A549 (cell line): ENCODE results near the gene TRAPPC14.

Source experiments
- POLR2A ChIP-seq: IDR thresholded peaks from 2 replicates; pipeline ENCODE4 v1.6.1; 2012; ENCODE audit warnings: mild to moderate bottlenecking, low read length
- TF ChIP-seq, protein P1 (sequence below): fragments of >200 bp; sonication (Bioruptor Twin); formaldehyde crosslinking; IDR thresholded peaks from 3 replicates; pipeline ENCODE4 v1.5.1; 2016

DNA sequence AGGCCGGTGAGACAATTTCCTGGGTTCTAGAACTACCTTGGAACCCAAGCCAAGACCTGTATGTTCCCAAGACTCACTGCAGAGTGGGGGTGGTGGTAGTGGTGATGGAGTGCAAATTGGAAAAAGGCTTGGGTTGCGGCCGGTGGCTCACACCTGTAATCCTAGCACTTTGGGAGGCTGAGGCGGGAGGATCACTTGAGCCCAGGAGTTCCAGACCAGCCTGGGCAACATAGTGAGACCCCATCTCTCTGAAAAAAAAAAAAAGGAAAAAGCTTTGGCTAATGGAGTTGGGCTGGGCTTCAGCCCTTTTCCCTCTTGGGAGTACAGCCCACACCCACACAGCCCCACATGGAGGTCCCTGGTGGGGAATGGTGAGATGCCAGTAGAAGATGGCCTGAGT, 53.0 kb downstream of the TRAPPC14 start:
- TF ChIP-seq, protein P1, sequence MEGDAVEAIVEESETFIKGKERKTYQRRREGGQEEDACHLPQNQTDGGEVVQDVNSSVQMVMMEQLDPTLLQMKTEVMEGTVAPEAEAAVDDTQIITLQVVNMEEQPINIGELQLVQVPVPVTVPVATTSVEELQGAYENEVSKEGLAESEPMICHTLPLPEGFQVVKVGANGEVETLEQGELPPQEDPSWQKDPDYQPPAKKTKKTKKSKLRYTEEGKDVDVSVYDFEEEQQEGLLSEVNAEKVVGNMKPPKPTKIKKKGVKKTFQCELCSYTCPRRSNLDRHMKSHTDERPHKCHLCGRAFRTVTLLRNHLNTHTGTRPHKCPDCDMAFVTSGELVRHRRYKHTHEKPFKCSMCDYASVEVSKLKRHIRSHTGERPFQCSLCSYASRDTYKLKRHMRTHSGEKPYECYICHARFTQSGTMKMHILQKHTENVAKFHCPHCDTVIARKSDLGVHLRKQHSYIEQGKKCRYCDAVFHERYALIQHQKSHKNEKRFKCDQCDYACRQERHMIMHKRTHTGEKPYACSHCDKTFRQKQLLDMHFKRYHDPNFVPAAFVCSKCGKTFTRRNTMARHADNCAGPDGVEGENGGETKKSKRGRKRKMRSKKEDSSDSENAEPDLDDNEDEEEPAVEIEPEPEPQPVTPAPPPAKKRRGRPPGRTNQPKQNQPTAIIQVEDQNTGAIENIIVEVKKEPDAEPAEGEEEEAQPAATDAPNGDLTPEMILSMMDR = no peak
- TF ChIP-seq POLR2A = no peak
